ENCODE measurements around the gene NUDT16L1. TPM values are rescaled to one million over a fixed set of nuclear protein-coding genes. Genes with fewer than 3 reads are reported as not detected.
A peak's percentile ranks its signal among the peaks of the same experiment; 100 is the strongest.

The NUDT16L1 gene
- total and polyA plus RNA-seq, 2 of the 13 experiments (the other 11 are each of a cell fraction or from before 2014, with no cell fraction given) = 28.0 to 40.5 TPM

GRCh38 chr16:4679156-4679849 lies 14.1 kb upstream of the NUDT16L1 start (continued):
- TF ChIP-seq ZNF687 (CRISPR knock-in tag; IDR thresholded peaks at IDR 0.05) (peak; percentile 36; the same call in 1 of the 2 replicates), GATAD1 (CRISPR knock-in tag; IDR thresholded peaks at IDR 0.05) (no peak), ZBTB3 (CRISPR knock-in tag; IDR thresholded peaks at IDR 0.05; ENCODE audit: borderline replicate concordance, low read depth) (no peak)

GRCh38 chr16:4679850-4680636 lies 13.3 kb upstream of the NUDT16L1 start:
- intact Hi-C loops (cut with micrococcal nuclease; ENCODE audit: unreplicated experiment) (no loop called here), in situ Hi-C loops (cut with HindIII; ENCODE audit: extremely low pct_ligation_motif_present, low pct_unique_long_range_greater_than_20kb) (no loop called here)
- no TSS peak for BruUV-seq (replicated peaks)
- no peak for ATAC-seq
- no peaks in the 10 kb centered on the region for H3K27me3 ChIP-seq (ENCODE audit: control insufficient read depth in 1 of 2, insufficient read depth in 2 of 2, low read length in 2 of 2)
- no peak overlapping the region for H3K4me2 ChIP-seq (ENCODE audit: low read depth, low read length)
- H3K9ac ChIP-seq (ENCODE audit: insufficient read depth, low read depth, low read length) = no peak overlapping the region
- H3K79me2 ChIP-seq (ENCODE audit: insufficient read depth, low read length) = peaks cover 3% of the 10 kb centered on the region
- POLR2A ChIA-PET = no interaction called here
- peaks cover 24 to 64% of the 10 kb centered on the region in 2 experiments; a peak in 4 of 5 replicates for H3K36me3 ChIP-seq (replicated peaks in 1 of 2; ENCODE audit: control insufficient read depth in 1 of 2, insufficient read depth in 2 of 2, low read length in 2 of 2)
- H2AFZ ChIP-seq (ENCODE audit: low read length) = no peak overlapping the region
- CTCF ChIA-PET (ENCODE audit: low intra/inter-chr PET ratio, low total read pairs) = no interaction called here
- FAIRE-seq = no peak
- no peak overlapping the region for H3K27ac ChIP-seq (ENCODE audit: extremely low read length, insufficient read depth, low read length)
- WGBS (ENCODE audit: low lambda C conversion rate) = 98% methylated on average over 46 of the region's 47 CpGs
- TF ChIP-seq SIX1 (CRISPR knock-in tag; IDR thresholded peaks at IDR 0.05; ENCODE audit: borderline replicate concordance) = no peak
- TF ChIP-seq HOXA3 (CRISPR knock-in tag; IDR thresholded peaks at IDR 0.05) = no peak
- H4K20me1 ChIP-seq (ENCODE audit: insufficient read depth, low read length) = no peaks in the 10 kb centered on the region
- peaks cover 37% of the 10 kb centered on the region for H3K4me1 ChIP-seq (ENCODE audit: insufficient read depth, low read length)
- DNase-seq (ENCODE audit: low spot score) = no peak
- no peaks in the 10 kb centered on the region for H3K9me3 ChIP-seq (ENCODE audit: low read length)
- no peak overlapping the region for H3K4me3 ChIP-seq (replicated peaks in 1 of 3; ENCODE audit: insufficient read depth in 1 of 3, low read depth in 2 of 3, low read length in 3 of 3)

Data from HepG2 (cell line).